HepG2 (cell line): Measurements from ENCODE around the gene KCND3. TPM values are rescaled to one million over a fixed set of nuclear protein-coding genes. Genes with fewer than 3 reads are reported as not detected.

ENCODE experiments used
- ATAC-seq: fragments of 200-7000 bp; cut with Tn5 transposase; 3 replicates; pipeline ENCODE4 v1.9.1; 2020; ENCODE audit warnings: mild to moderate bottlenecking, moderate library complexity
- BruUV-seq: library from RNA; stranded (reverse); fragments of 400-500 nt; replicated peaks from 2 replicates; lab custom pipeline; 2021; lab: Mats Ljungman, UMichigan
- CTCF ChIA-PET: fragments of 300-600 bp; formaldehyde crosslinking; extraction: SDS; loops from one replicate; lab custom pipeline; 2021; ENCODE audit warnings: low total read pairs, inconsistent platforms, low intra/inter-chr PET ratio; lab: Yijun Ruan, JAX
- POLR2A ChIA-PET: fragments of 350-600 bp; sonication (Branson Sonifier 250); formaldehyde crosslinking; loops from one replicate; lab custom pipeline; 2020; ENCODE audit warnings: antibody characterized with exemption, inconsistent platforms; lab: Yijun Ruan, JAX
- DNase-seq: peaks from one replicate; pipeline ENCODE4 v3.0.0-alpha.2; 2015; ENCODE audit warnings: low spot score
- FAIRE-seq: peaks from 3 replicates; lab custom pipeline; 2011; peaks lifted over from hg19 to GRCh38; lab: Jason Lieb, UNC
- H2AFZ ChIP-seq: one replicate; pipeline ENCODE4 v1.6.1; 2011; ENCODE audit warnings: low read length, inconsistent platforms
- H3K27ac ChIP-seq: fragments of 300-600 bp; 3 replicates; pipeline ENCODE4 v1.8.0; 2011; ENCODE audit warnings: mixed run types, mild to moderate bottlenecking, mixed read lengths, low read length, inconsistent platforms; ENCODE audit not compliant: insufficient read depth; ENCODE audit errors: extremely low read length
- H3K27me3 ChIP-seq, 2 experiments: fragments of 200-600 bp in 1 of 2; 2 replicates in 1 of 2; 3 replicates in 1 of 2; pipeline versions ENCODE4 v1.6.0 to v1.8.0; 2011; ENCODE audit warnings: low read length in 2 of 2, mild to moderate bottlenecking in 2 of 2, moderate library complexity in 2 of 2, inconsistent platforms in 1 of 2; ENCODE audit not compliant: insufficient read depth in 2 of 2, control insufficient read depth in 1 of 2
- H3K36me3 ChIP-seq, 2 experiments: fragments of 200-600 bp in 1 of 2; replicated peaks in 1 of 2; 2 replicates in 1 of 2; 3 replicates in 1 of 2; pipeline versions ENCODE4 v1.5.1 to v1.8.0; 2011; ENCODE audit warnings: low read length in 2 of 2, inconsistent platforms in 1 of 2; ENCODE audit not compliant: insufficient read depth in 2 of 2, control insufficient read depth in 1 of 2
- H3K4me1 ChIP-seq: 2 replicates; pipeline ENCODE4 v1.5.1; 2012; ENCODE audit warnings: low read length, inconsistent platforms; ENCODE audit not compliant: insufficient read depth
- H3K4me2 ChIP-seq: 2 replicates; pipeline ENCODE4 v1.6.0; 2011; ENCODE audit warnings: low read depth, low read length, inconsistent platforms
- H3K4me3 ChIP-seq, 3 experiments: fragments of 200-600 bp in 1 of 3; sonication (generic), shearing (Covaris generic) in 1 of 3; replicated peaks in 1 of 3; 2 replicates each; pipeline ENCODE4 v1.5.1; 2011 to 2016; ENCODE audit warnings: low read length in 3 of 3, inconsistent platforms in 2 of 3, low read depth in 2 of 3, mild to moderate bottlenecking in 2 of 3, control low read depth in 1 of 3, mixed read lengths in 1 of 3; ENCODE audit not compliant: insufficient read depth in 1 of 3
- H3K79me2 ChIP-seq: one replicate; pipeline ENCODE4 v1.6.1; 2011; ENCODE audit warnings: low read length, inconsistent platforms; ENCODE audit not compliant: insufficient read depth
- H3K9ac ChIP-seq: 2 replicates; pipeline ENCODE4 v1.6.0; 2011; ENCODE audit warnings: mild to moderate bottlenecking, low read depth, low read length, inconsistent platforms; ENCODE audit not compliant: insufficient read depth
- H3K9me3 ChIP-seq: 2 replicates; pipeline ENCODE4 v1.5.1; 2012; ENCODE audit warnings: mild to moderate bottlenecking, low read length
- H4K20me1 ChIP-seq: 2 replicates; pipeline ENCODE4 v1.6.0; 2011; ENCODE audit warnings: inconsistent platforms, mild to moderate bottlenecking, low read length, moderate library complexity; ENCODE audit not compliant: insufficient read depth
- DR1 ChIP-seq: sonication (generic); formaldehyde crosslinking; IDR thresholded peaks from 2 replicates; pipeline ENCODE4 v1.8.0; 2021; ENCODE audit warnings: mild to moderate bottlenecking, missing genetic modification reagents, inconsistent platforms
- FOXA1 ChIP-seq, 2 experiments: fragments of 450-650 bp in 1 of 2; sonication (generic) in 1 of 2; formaldehyde crosslinking in 1 of 2; IDR thresholded peaks; 2 replicates each; pipeline versions ENCODE4 v1.4.0 to v1.6.1; 2016 to 2020; ENCODE audit warnings: missing genetic modification reagents in 1 of 2
- KLF15 ChIP-seq: sonication (generic); formaldehyde crosslinking; IDR thresholded peaks from 2 replicates; pipeline ENCODE4 v1.8.1; 2023; ENCODE audit warnings: borderline replicate concordance, mild to moderate bottlenecking, inconsistent platforms, missing genetic modification reagents, mixed read lengths
- NFYC ChIP-seq: IDR thresholded peaks from 2 replicates; pipeline ENCODE4 v1.6.1; 2016; ENCODE audit warnings: missing genetic modification reagents, missing compliant biosample characterization
- PHF20 ChIP-seq: sonication (generic); formaldehyde crosslinking; IDR thresholded peaks from 2 replicates; pipeline ENCODE4 v1.5.0; 2020; ENCODE audit warnings: mild to moderate bottlenecking, missing genetic modification reagents
- PLRG1 ChIP-seq: fragments of 450-650 bp; conservative IDR thresholded peaks from 2 replicates; pipeline ENCODE4 v1.6.1; 2016
- REL ChIP-seq: sonication (generic); formaldehyde crosslinking; conservative IDR thresholded peaks from 2 replicates; pipeline ENCODE4 v1.8.0; 2022; ENCODE audit warnings: mild to moderate bottlenecking, missing genetic modification reagents, moderate library complexity
- REXO4 ChIP-seq: sonication (generic); formaldehyde crosslinking; IDR thresholded peaks from 2 replicates; pipeline ENCODE4 v1.8.0; 2022; ENCODE audit warnings: missing genetic modification reagents, mild to moderate bottlenecking, borderline replicate concordance
- U2AF2 ChIP-seq: fragments of 200-400 bp; formaldehyde crosslinking; IDR thresholded peaks from 2 replicates; pipeline ENCODE4 v1.6.1; 2017; ENCODE audit warnings: low read depth, mild to moderate bottlenecking, low read length
- ZNF281 ChIP-seq: sonication (generic); formaldehyde crosslinking; IDR thresholded peaks from 2 replicates; pipeline ENCODE4 v1.4.0; 2020; ENCODE audit warnings: missing genetic modification reagents, borderline replicate concordance
- ZNF326 ChIP-seq: sonication (generic); formaldehyde crosslinking; IDR thresholded peaks from 2 replicates; pipeline ENCODE4 v1.4.0; 2020; ENCODE audit warnings: missing genetic modification reagents, borderline replicate concordance
- ZNF484 ChIP-seq: sonication (generic); formaldehyde crosslinking; IDR thresholded peaks from 2 replicates; pipeline ENCODE4 v1.5.1; 2020; ENCODE audit warnings: mild to moderate bottlenecking, low read depth, missing genetic modification reagents, borderline replicate concordance
- ZNF530 ChIP-seq: sonication (generic); formaldehyde crosslinking; IDR thresholded peaks from 2 replicates; pipeline ENCODE4 v1.5.0; 2020; ENCODE audit warnings: low read depth, mild to moderate bottlenecking, missing genetic modification reagents
- ZNF713 ChIP-seq: sonication (generic); formaldehyde crosslinking; IDR thresholded peaks from 2 replicates; pipeline ENCODE4 v1.4.0; 2020; ENCODE audit warnings: mild to moderate bottlenecking, missing genetic modification reagents
- WGBS: methylation state at CpG from one replicate; pipeline ENCODE4 v1.1.6; 2017; ENCODE audit warnings: low lambda C conversion rate; 5-methylcytosine and 5-hydroxymethylcytosine counted together
- in situ Hi-C: cut with HindIII; loops from 2 replicates; pipeline ENCODE4 v1.10.0; 2017; ENCODE audit warnings: low pct_unique_long_range_greater_than_20kb; ENCODE audit not compliant: extremely low pct_ligation_motif_present
- intact Hi-C: fragments of 100-400 bp; cut with micrococcal nuclease; formaldehyde crosslinking; loops from one replicate; pipeline ENCODE4 v1.10.0; 2022; ENCODE audit not compliant: unreplicated experiment
- polyA plus RNA-seq, 8 experiments: library from polyadenylated mRNA; depleted of rRNA in 3 of 8; stranded (reverse) in 7 of 8; unstranded in 1 of 8; fragments of >200 nt; fragmentation: Illumina TruSeq in 4 of 8; extraction: Trizol in 4 of 8; gene quantifications; 2 replicates each; pipeline versions ENCODE4 v1.2.1 to v1.2.3, GENCODE V29; 2011 to 2016; ENCODE audit warnings: low read depth in 4 of 8, missing spikeins in 1 of 8, mixed read lengths in 1 of 8; ENCODE audit not compliant: insufficient read depth in 1 of 8
- total RNA-seq, 5 experiments: library from RNA; depleted of rRNA; stranded (reverse); fragments of >200 nt; fragmentation: Illumina TruSeq; extraction: Trizol; gene quantifications; 2 replicates each; pipeline ENCODE4 v1.2.3, GENCODE V29; 2016; ENCODE audit warnings: low read depth in 1 of 5

Gene KCND3
- total and polyA plus RNA-seq, 2 of the 13 experiments (the other 11 are each of a cell fraction or from before 2014, with no cell fraction given), result 0.04 TPM; not detected in 1

DNA sequence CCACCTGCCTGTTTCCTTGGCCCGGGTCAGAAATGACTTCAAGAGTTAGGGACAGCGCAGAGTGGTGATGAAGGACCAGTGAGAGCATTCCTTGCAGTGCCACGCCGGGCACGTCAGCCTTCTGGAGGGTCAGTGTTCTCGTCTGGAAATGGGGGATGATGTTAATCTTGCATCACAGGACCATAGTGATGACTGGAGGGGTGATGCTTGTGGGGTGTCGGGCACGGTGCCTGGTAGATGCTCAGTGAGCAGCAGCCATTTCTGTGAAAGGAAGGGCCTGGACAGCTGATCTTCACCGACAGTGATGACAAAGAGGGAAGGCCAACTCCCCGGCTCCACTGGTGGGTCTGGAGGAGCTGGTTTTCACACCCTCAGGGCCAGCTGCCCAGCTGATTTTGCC, 177.6 kb downstream of the KCND3 start:
- DNase-seq (no peak), ATAC-seq (no peak)
- POLR2A ChIA-PET, result no interaction called here
- H3K79me2 ChIP-seq, result no peaks in the 10 kb centered on the region
- peaks cover 11% of the 10 kb centered on the region; the same call in 1 of the 2 replicates for H3K4me1 ChIP-seq
- H4K20me1 ChIP-seq, result no peaks in the 10 kb centered on the region
- BruUV-seq, result no TSS peak
- H2AFZ ChIP-seq, result no peak overlapping the region
- TF ChIP-seq NFYC (CRISPR knock-in tag) (no peak), ZNF484 (no peak), REXO4 (CRISPR knock-in tag) (no peak), ZNF713 (no peak), REL (CRISPR knock-in tag) (no peak), PHF20 (CRISPR knock-in tag) (no peak), DR1 (CRISPR knock-in tag) (no peak), PLRG1 (no peak), ZNF530 (no peak), ZNF281 (CRISPR knock-in tag) (no peak), U2AF2 (no peak), ZNF326 (CRISPR knock-in tag) (no peak), FOXA1 (IDR thresholded peaks at IDR 0.05) (no peak), FOXA1 (CRISPR knock-in tag; IDR thresholded peaks at IDR 0.05) (no peak), KLF15 (no peak)
- TF ChIP-seq, all 625 proteins: peak for 0
- Histone ChIP-seq H3K27ac (no peak overlapping the region), H3K36me3 (no peaks in the 10 kb centered on the region), H3K9me3 (no peaks in the 10 kb centered on the region), H3K4me2 (no peak overlapping the region), H3K4me3 (no peak overlapping the region), H3K9ac (no peak overlapping the region), H3K27me3 (peaks cover 1 to 22% of the 10 kb centered on the region in 2 experiments; a peak in 4 of 5 replicates)
- intact Hi-C loops, result no loop called here
- in situ Hi-C loops, result no loop called here
- WGBS, result 0% methylated on average over 1 of the region's 10 CpGs
- no peak for FAIRE-seq
- CTCF ChIA-PET, result no interaction called here
